ENCODE measurements around the gene CTSC. TPM values are rescaled to one million over a fixed set of nuclear protein-coding genes. Genes with fewer than 3 reads are reported as not detected.

The CTSC gene
- total RNA-seq, 1 donor from 2014 or later, result 264 TPM

- DNase-seq (ENCODE audit: low read depth), result peak; percentile 48
Observed at GRCh38 chr11:88318017-88318416, 19.5 kb downstream of the CTSC start.

GRCh38 chr11:88317536-88317935 is 20.0 kb downstream of the CTSC start:
- no peak for DNase-seq (ENCODE audit: low read depth)

- DNase-seq (ENCODE audit: low read depth), result peak; percentile 64
Observed at GRCh38 chr11:88315981-88316441, 21.5 kb downstream of the CTSC start.

- DNase-seq (ENCODE audit: low read depth), result no peak
Observed at GRCh38 chr11:88315015-88315414, 22.5 kb downstream of the CTSC start.

GRCh38 chr11:88313441-88313840 is 24.1 kb downstream of the CTSC start:
- DNase-seq (ENCODE audit: low read depth), result no peak

- DNase-seq (ENCODE audit: low read depth), result no peak
Observed at GRCh38 chr11:88312628-88313027, 24.9 kb downstream of the CTSC start.

- DNase-seq (ENCODE audit: low read depth), result peak; percentile 65
Observed at GRCh38 chr11:88310246-88310645, 27.3 kb downstream of the CTSC start.

GRCh38 chr11:88308576-88308975 is 29.0 kb downstream of the CTSC start:
- no peak for DNase-seq (ENCODE audit: low read depth)

- no peak for DNase-seq (ENCODE audit: low read depth)
Observed at GRCh38 chr11:88307749-88308425, 29.6 kb downstream of the CTSC start.

- no peak for DNase-seq (ENCODE audit: low read depth)
Observed at GRCh38 chr11:88306785-88307184, 30.8 kb downstream of the CTSC start.

GRCh38 chr11:88305430-88305829 is 32.1 kb downstream of the CTSC start:
- DNase-seq (ENCODE audit: low read depth), result no peak

GRCh38 chr11:88304352-88304751 is 33.2 kb downstream of the CTSC start:
- no peak for DNase-seq (ENCODE audit: low read depth)

- DNase-seq (ENCODE audit: low read depth), result no peak
Observed at GRCh38 chr11:88303037-88303436, 34.5 kb downstream of the CTSC start.

GRCh38 chr11:88301488-88302140 is 35.9 kb downstream of the CTSC start:
- DNase-seq (ENCODE audit: low read depth), result no peak

- no peak for DNase-seq (ENCODE audit: low read depth)
Observed at GRCh38 chr11:88300888-88301487, 36.5 kb downstream of the CTSC start.

GRCh38 chr11:88297863-88298262 is 39.7 kb downstream of the CTSC start:
- DNase-seq (ENCODE audit: low read depth), result no peak

GRCh38 chr11:88297421-88297820 is 40.1 kb downstream of the CTSC start:
- peak; percentile 15 for DNase-seq (ENCODE audit: low read depth)

GRCh38 chr11:88295028-88295427 is 42.5 kb downstream of the CTSC start:
- no peak for DNase-seq (ENCODE audit: low read depth)

- DNase-seq (ENCODE audit: low read depth), result peak; percentile 16
Observed at GRCh38 chr11:88293931-88294330, 43.6 kb downstream of the CTSC start.

- DNase-seq (ENCODE audit: low read depth), result peak; percentile 55
Observed at GRCh38 chr11:88292171-88292843, 45.2 kb downstream of the CTSC start.

- DNase-seq (ENCODE audit: low read depth), result no peak
Observed at GRCh38 chr11:88288560-88288959, 49.0 kb downstream of the CTSC start.

GRCh38 chr11:88284336-88285050 is 53.0 kb downstream of the CTSC start:
- DNase-seq (ENCODE audit: low read depth), result no peak

Measured in renal cortical epithelial cell (primary cell).